ENCODE data around the gene MYOM3.
"Not testable (repeated sequence)": the region's sequence is repeated elsewhere in the genome, so short reads cannot be mapped to it uniquely, and the experiment has no call there.

The MYOM3 gene

DNA sequence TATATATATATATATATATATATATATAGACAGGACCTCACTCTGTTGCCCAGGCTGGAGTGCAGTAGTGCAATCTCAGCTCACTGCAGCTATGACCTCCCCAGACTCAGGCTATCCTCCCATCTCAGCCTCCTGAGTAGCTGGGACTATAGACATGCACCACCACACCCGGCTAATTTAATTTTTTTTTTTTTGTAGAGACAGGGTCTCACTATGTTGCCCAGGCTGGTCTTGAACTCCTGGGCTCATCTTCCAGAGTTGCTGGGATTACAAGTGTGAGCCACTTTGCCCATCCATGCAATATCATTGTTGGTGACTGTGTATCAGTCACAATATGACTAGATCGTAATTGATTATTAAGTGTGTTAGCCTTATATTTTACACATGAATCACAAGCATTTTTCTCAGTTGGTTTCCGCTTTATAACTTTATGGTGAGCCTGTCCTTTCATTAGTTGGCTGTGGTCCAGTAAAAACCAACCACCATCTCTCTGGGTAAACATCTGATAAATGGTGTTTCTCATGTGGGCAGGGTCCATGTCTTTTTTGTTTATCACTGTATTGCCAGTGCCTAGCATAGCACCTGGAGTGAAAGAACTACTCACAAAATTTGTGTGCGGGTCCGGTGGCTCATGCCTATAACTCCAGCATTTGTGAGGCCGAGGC lies 63.6 kb downstream of the MYOM3 start:
- Histone ChIP-seq H3K9me3 (no peaks in the 10 kb centered on the region), H3K36me3 (no peaks in the 10 kb centered on the region), H3K27ac (no peak overlapping the region), H3K4me1 (peaks cover 0 to 41% (median 20%) of the 10 kb centered on the region in 4 donors), H3K27me3 (no peaks in the 10 kb centered on the region), H3K4me3 (no peak overlapping the region)
- no peak for DNase-seq
- intact Hi-C loops (cut with DNase I; ENCODE audit: low total_unique reads), result no loop called here
- TF ChIP-seq, protein P1, sequence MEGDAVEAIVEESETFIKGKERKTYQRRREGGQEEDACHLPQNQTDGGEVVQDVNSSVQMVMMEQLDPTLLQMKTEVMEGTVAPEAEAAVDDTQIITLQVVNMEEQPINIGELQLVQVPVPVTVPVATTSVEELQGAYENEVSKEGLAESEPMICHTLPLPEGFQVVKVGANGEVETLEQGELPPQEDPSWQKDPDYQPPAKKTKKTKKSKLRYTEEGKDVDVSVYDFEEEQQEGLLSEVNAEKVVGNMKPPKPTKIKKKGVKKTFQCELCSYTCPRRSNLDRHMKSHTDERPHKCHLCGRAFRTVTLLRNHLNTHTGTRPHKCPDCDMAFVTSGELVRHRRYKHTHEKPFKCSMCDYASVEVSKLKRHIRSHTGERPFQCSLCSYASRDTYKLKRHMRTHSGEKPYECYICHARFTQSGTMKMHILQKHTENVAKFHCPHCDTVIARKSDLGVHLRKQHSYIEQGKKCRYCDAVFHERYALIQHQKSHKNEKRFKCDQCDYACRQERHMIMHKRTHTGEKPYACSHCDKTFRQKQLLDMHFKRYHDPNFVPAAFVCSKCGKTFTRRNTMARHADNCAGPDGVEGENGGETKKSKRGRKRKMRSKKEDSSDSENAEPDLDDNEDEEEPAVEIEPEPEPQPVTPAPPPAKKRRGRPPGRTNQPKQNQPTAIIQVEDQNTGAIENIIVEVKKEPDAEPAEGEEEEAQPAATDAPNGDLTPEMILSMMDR (IDR thresholded peaks at IDR 0.05), result no peak

DNA sequence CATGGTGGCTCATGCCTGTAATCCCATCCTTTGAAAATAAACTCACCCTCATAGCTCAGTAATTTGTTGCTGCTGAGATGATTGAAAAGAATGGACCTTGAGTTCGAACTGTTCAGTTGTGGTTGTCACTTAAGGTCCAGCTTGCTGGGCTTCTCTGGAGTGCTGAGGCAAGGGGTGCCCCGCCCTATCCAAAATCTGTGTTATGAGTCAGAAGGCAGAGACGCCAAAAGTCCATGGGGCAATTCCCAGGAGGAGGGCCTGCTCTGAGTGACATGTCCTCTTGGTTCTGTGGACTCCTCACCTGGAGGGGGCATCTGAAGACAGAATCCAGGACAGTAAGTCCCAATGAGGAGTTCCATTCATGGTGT lies 64.8 kb downstream of the MYOM3 start:
- Histone ChIP-seq H3K4me1 (peaks cover 0 to 36% (median 20%) of the 10 kb centered on the region in 4 donors), H3K9me3 (no peaks in the 10 kb centered on the region), H3K27ac (peak overlapping the region; percentile 18 to 35), H3K36me3 (no peaks in the 10 kb centered on the region), H3K4me3 (no peak overlapping the region), H3K27me3 (no peaks in the 10 kb centered on the region)
- intact Hi-C loops (cut with DNase I; ENCODE audit: low total_unique reads), result no loop called here
- TF ChIP-seq, protein P1 (IDR thresholded peaks at IDR 0.05), result no peak
- peak; percentile 80 to 86 for DNase-seq

DNA sequence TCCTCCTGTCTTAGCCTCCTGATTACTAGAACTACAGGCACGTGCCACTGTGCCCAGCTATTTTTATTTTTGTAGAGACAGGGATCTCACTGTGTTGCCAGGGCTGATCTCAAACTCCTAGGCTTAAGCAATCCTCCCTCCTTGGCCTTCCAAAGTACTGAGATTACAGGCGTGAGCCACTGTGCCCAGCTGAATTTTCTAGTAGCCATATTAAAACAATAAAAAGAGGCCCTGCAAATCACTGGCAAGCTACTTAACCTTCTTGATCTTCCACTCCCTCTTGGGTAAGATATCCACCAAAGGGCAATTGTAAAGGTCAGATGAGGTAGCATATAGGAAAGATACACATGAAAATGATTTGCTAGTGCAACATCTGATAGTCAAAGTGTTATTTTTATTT lies 66.2 kb downstream of the MYOM3 start:
- TF ChIP-seq, protein P1 (IDR thresholded peaks at IDR 0.05), result no peak
- intact Hi-C loops (cut with DNase I; ENCODE audit: low total_unique reads), result no loop called here
- DNase-seq, result no peak
- H3K4me1 ChIP-seq, result peaks cover 0 to 25% (median 20%) of the 10 kb centered on the region in 4 donors
- no peaks in the 10 kb centered on the region for H3K36me3 ChIP-seq
- no peaks in the 10 kb centered on the region for H3K9me3 ChIP-seq
- no peaks in the 10 kb centered on the region for H3K27me3 ChIP-seq
- peak overlapping the region; percentile 33 to 35 for H3K27ac ChIP-seq
- no peak overlapping the region for H3K4me3 ChIP-seq

DNA sequence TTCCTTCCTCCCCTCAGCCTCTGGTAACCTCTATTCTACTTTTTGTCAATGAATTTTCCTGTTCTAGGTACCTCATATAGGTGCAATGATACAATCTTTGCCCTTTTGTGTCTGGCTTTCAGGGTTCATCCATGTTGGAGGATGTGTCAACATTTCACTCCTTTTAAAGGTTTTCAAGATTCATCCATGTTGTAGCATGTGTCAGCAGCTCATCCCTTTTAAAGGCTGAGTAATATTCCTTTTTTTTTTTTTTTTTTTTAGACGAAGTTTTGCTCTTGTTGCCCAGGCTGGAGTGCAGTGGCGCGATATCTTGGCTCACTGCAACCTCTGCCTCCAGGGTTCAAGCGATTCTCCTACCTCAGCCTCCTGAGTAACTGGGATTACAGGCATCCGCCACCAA lies 67.3 kb downstream of the MYOM3 start:
- H3K27me3 ChIP-seq; H3K4me3 ChIP-seq; H3K9me3 ChIP-seq; H3K27ac ChIP-seq; intact Hi-C loops (cut with DNase I; ENCODE audit: low total_unique reads); H3K36me3 ChIP-seq: not testable (repeated sequence)
- DNase-seq, result peak in 1 of 2 donors; percentile 7
- H3K4me1 ChIP-seq, result peaks cover 0 to 25% (median 20%) of the 10 kb centered on the region in 4 donors

DNA sequence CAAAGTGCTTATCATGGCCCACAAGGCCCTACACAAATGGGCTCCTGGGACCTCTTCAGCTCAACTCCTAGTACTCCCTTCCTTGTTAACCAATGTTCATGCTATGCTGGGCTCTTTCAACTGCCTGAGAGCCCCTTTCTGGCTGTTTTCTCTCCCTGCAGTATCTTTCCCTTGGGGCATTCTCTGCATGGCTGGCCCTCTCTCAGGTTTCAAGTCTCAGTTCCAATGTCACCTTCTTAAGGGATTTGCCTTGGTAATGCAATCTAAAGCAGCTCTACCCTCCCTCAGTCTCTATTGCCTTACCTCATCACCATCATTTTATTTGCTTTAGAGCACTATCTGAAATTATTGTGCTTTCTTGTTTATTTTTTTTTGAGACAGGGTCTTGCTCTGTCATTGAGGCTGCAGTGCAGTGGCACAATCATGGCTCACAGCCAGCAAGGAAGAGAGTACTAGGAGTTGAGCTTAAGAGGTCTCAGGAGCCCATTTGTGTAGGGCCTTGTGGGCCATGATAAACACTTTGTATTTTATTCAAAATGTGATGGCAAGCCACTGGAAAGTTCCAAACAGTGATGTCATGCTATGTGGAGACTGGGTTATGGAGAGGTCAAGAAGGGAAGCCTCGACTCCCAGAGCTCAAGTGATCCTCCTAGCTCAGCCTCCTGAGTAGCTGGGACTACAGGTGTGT lies 68.4 kb downstream of the MYOM3 start:
- H3K27me3 ChIP-seq, result no peaks in the 10 kb centered on the region
- peaks cover 0 to 25% (median 20%) of the 10 kb centered on the region in 4 donors for H3K4me1 ChIP-seq
- no peaks in the 10 kb centered on the region for H3K36me3 ChIP-seq
- H3K27ac ChIP-seq, result no peak overlapping the region
- H3K9me3 ChIP-seq, result no peaks in the 10 kb centered on the region
- intact Hi-C loops (cut with DNase I; ENCODE audit: low total_unique reads), result no loop called here
- DNase-seq, result no peak
- TF ChIP-seq, protein P1 (IDR thresholded peaks at IDR 0.05), result no peak
- no peak overlapping the region for H3K4me3 ChIP-seq

DNA sequence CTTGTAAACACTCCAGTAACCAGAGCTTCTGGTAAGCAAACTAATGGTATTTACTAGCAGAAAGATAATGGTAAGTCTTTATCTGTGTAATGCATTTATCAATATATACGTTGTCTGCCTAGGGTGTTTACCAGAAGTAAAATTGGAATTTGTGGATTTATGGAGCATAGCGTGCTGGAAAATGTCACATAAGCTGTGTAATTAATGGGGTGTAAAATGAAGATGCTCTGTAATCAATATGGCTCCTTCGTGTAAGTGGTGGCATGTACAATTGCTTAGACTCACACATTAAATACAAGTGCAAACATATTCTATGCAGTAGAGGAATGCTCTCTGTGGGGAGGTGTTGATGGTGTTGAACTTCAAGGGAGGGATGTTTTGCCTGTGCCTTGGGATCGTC lies 69.6 kb downstream of the MYOM3 start:
- no peak for DNase-seq
- H3K4me3 ChIP-seq, result no peak overlapping the region
- no peaks in the 10 kb centered on the region for H3K9me3 ChIP-seq
- no peak overlapping the region for H3K27ac ChIP-seq
- TF ChIP-seq, protein P1 (IDR thresholded peaks at IDR 0.05), result no peak
- H3K36me3 ChIP-seq, result no peaks in the 10 kb centered on the region
- H3K4me1 ChIP-seq, result peaks cover 0 to 21% (median 16%) of the 10 kb centered on the region in 4 donors
- intact Hi-C loops (cut with DNase I; ENCODE audit: low total_unique reads), result no loop called here
- H3K27me3 ChIP-seq, result no peaks in the 10 kb centered on the region
